Endothelial cell of umbilical vein (primary cell): ENCODE results near the gene PADI1. TPM values are rescaled to one million over a fixed set of nuclear protein-coding genes. Genes with fewer than 3 reads are reported as not detected.

Source experiments
- BruUV-seq: library from RNA; stranded (reverse); fragments of 400-500 nt; replicated peaks from 2 replicates; lab custom pipeline; 2021; lab: Mats Ljungman, UMichigan
- CTCF ChIA-PET: fragments of 300-600, 350-600 bp; sonication (Branson Sonifier 250); formaldehyde crosslinking; loops from one replicate; lab custom pipeline; 2021; ENCODE audit warnings: antibody characterized with exemption, inconsistent platforms; lab: Charles Lee
- POLR2A ChIA-PET: fragments of 300-600, 350-600 bp; sonication (Branson Sonifier 250); formaldehyde crosslinking; loops from one replicate; lab custom pipeline; 2021; ENCODE audit warnings: antibody characterized with exemption, inconsistent platforms; lab: Charles Lee
- DNase-seq: peaks from one replicate; pipeline ENCODE4 v3.0.0-alpha.2; 2011; ENCODE audit warnings: low read depth, low spot score
- FAIRE-seq: peaks from 2 replicates; lab custom pipeline; 2011; peaks lifted over from hg19 to GRCh38; lab: Jason Lieb, UNC
- H2AFZ ChIP-seq: 2 replicates; pipeline ENCODE4 v1.6.0; 2012; ENCODE audit warnings: low read depth, low read length, control low read depth, inconsistent platforms
- H3K27ac ChIP-seq: 2 replicates; pipeline ENCODE4 v1.5.1; 2011; ENCODE audit warnings: low read depth, mild to moderate bottlenecking, control low read depth, low read length, moderate library complexity; ENCODE audit not compliant: insufficient read depth
- H3K27me3 ChIP-seq, 2 experiments: 2 replicates each; pipeline versions ENCODE4 v1.6.0 to v1.6.1; 2011; ENCODE audit warnings: low read length in 2 of 2, mixed read lengths in 1 of 2; ENCODE audit not compliant: control insufficient read depth in 2 of 2, insufficient read depth in 2 of 2
- H3K36me3 ChIP-seq, 2 experiments: 2 replicates in 1 of 2; 3 replicates in 1 of 2; pipeline ENCODE4 v1.5.1; 2011; ENCODE audit warnings: low read length in 2 of 2, mild to moderate bottlenecking in 1 of 2, moderate library complexity in 1 of 2; ENCODE audit not compliant: control insufficient read depth in 2 of 2, insufficient read depth in 2 of 2; ENCODE audit errors: extremely low read depth in 1 of 2
- H3K4me1 ChIP-seq: 3 replicates; pipeline ENCODE4 v1.5.1; 2011; ENCODE audit warnings: mild to moderate bottlenecking, low read length; ENCODE audit not compliant: control insufficient read depth, insufficient read depth; ENCODE audit errors: extremely low read depth
- H3K4me2 ChIP-seq: 2 replicates; pipeline ENCODE4 v1.6.1; 2011; ENCODE audit warnings: low read length, control low read depth, mixed read lengths; ENCODE audit not compliant: insufficient read depth
- H3K4me3 ChIP-seq, 3 experiments: fragments of 200-600 bp in 1 of 3; sonication (generic), shearing (Covaris generic) in 1 of 3; replicated peaks in 1 of 3; 2 replicates each; pipeline ENCODE4 v1.5.1; 2011 to 2016; ENCODE audit warnings: control low read depth in 3 of 3, low read length in 3 of 3, mild to moderate bottlenecking in 2 of 3, inconsistent platforms in 1 of 3, low read depth in 1 of 3, moderate library complexity in 1 of 3; ENCODE audit not compliant: insufficient read depth in 1 of 3
- H3K79me2 ChIP-seq: 2 replicates; pipeline ENCODE4 v1.6.0; 2012; ENCODE audit warnings: low read length, inconsistent platforms; ENCODE audit not compliant: control insufficient read depth, insufficient read depth
- H3K9ac ChIP-seq: replicated peaks from 2 replicates; pipeline ENCODE3; 2011; ENCODE audit warnings: low read length, control low read depth; ENCODE audit not compliant: insufficient read depth; ENCODE audit errors: extremely low read depth
- H3K9me1 ChIP-seq: replicated peaks from 3 replicates; pipeline ENCODE4 v1.6.0; 2011; ENCODE audit warnings: mild to moderate bottlenecking, low read length; ENCODE audit not compliant: control insufficient read depth, insufficient read depth; ENCODE audit errors: extremely low read depth
- H3K9me3 ChIP-seq: replicated peaks from 2 replicates; pipeline ENCODE4 v1.5.1; 2012; ENCODE audit warnings: low read length, inconsistent platforms; ENCODE audit not compliant: control insufficient read depth, insufficient read depth
- H4K20me1 ChIP-seq: replicated peaks from 2 replicates; pipeline ENCODE3; 2011; ENCODE audit warnings: mild to moderate bottlenecking, low read length; ENCODE audit not compliant: control insufficient read depth, insufficient read depth; ENCODE audit errors: extremely low read depth
- CTCF ChIP-seq, 2 donors: IDR thresholded peaks; 1 replicate in 1 of 2; 2 replicates in 1 of 2; pipeline ENCODE4 v1.5.1; 2011; ENCODE audit warnings: low read length in 2 of 2, mild to moderate bottlenecking in 2 of 2, moderate library complexity in 2 of 2, control low read depth in 1 of 2, inconsistent platforms in 1 of 2, low read depth in 1 of 2; ENCODE audit not compliant: insufficient read depth in 1 of 2; ENCODE audit errors: extremely low read depth in 1 of 2
- EZH2 ChIP-seq: IDR thresholded peaks from 2 replicates; pipeline ENCODE4 v1.6.1; 2012; ENCODE audit warnings: borderline replicate concordance, low read depth, mild to moderate bottlenecking, moderate library complexity, low read length, inconsistent platforms; ENCODE audit not compliant: severe bottlenecking
- FOS ChIP-seq: IDR thresholded peaks from 2 replicates; pipeline ENCODE4 v1.6.1; 2011; ENCODE audit warnings: mild to moderate bottlenecking, low read length, moderate library complexity, borderline replicate concordance; ENCODE audit not compliant: insufficient read depth
- GATA2 ChIP-seq: IDR thresholded peaks from 2 replicates; pipeline ENCODE4 v1.7.0; 2011; ENCODE audit warnings: low read depth, mild to moderate bottlenecking, moderate library complexity, mixed read lengths, low read length; ENCODE audit not compliant: insufficient read length, insufficient read depth
- JUN ChIP-seq: IDR thresholded peaks from 2 replicates; pipeline ENCODE4 v1.6.1; 2011; ENCODE audit warnings: borderline replicate concordance, low read depth; ENCODE audit not compliant: insufficient read length, insufficient read depth
- MAX ChIP-seq: IDR thresholded peaks from 2 replicates; pipeline ENCODE4 v1.6.1; 2011; ENCODE audit not compliant: insufficient read depth, insufficient read length
- MYC ChIP-seq: IDR thresholded peaks from one replicate; pipeline ENCODE4 v1.6.1; 2011; ENCODE audit warnings: mild to moderate bottlenecking, low read depth, low read length
- POLR2A ChIP-seq: IDR thresholded peaks from 2 replicates; pipeline ENCODE4 v1.6.1; 2012; ENCODE audit warnings: low read depth, mild to moderate bottlenecking, control low read depth, low read length
- POLR2AphosphoS5 ChIP-seq: IDR thresholded peaks from 2 replicates; pipeline ENCODE4 v1.6.1; 2012; ENCODE audit warnings: low read depth, mild to moderate bottlenecking, control low read depth, low read length, moderate library complexity; ENCODE audit not compliant: insufficient read depth
- dilution Hi-C: fragments of 300-500 bp; cut with MboI; formaldehyde crosslinking; loops from one replicate; pipeline ENCODE4 v1.15.0; 2019; ENCODE audit warnings: low sequenced_read_pairs; ENCODE audit not compliant: extremely low pct_ligation_motif_present
- intact Hi-C: fragments of 100-400 bp; cut with micrococcal nuclease; formaldehyde crosslinking; loops from one replicate; pipeline ENCODE4 v1.10.0; 2022
- polyA plus RNA-seq, 4 experiments: library from polyadenylated mRNA; depleted of rRNA in 3 of 4; stranded (reverse) in 3 of 4; unstranded in 1 of 4; fragments of >200 nt; gene quantifications; 2 replicates each; pipeline versions ENCODE4 v1.2.1 to v1.2.3, GENCODE V29; 2011 to 2012; ENCODE audit warnings: missing spikeins in 1 of 4
- total RNA-seq: library from RNA; stranded (reverse); gene quantifications from 2 replicates; pipeline ENCODE4 v1.2.3, GENCODE V29; 2021

PADI1 gene
- total and polyA plus RNA-seq, 2 donors (not counting 3 experiments of a cell fraction or from before 2014, with no cell fraction given) = 0.01 TPM; not detected in 1

- Histone ChIP-seq H3K27ac (no peak overlapping the region), H4K20me1 (no peaks in the 10 kb centered on the region), H3K9ac (no peak overlapping the region), H3K36me3 (no peaks in the 10 kb centered on the region), H3K4me1 (no peaks in the 10 kb centered on the region), H3K27me3 (peaks cover 4 to 9% of the 10 kb centered on the region in 2 experiments), H3K4me3 (no peak overlapping the region), H3K9me3 (no peaks in the 10 kb centered on the region), H3K4me2 (no peak overlapping the region), H3K79me2 (no peaks in the 10 kb centered on the region), H2AFZ (no peak overlapping the region), H3K9me1 (no peaks in the 10 kb centered on the region)
- no peak for DNase-seq
- no peak for TF ChIP-seq FOS
- no peak for TF ChIP-seq CTCF (IDR thresholded peaks at IDR 0.05; ENCODE audit: extremely low read depth in 1 of 2, insufficient read depth in 1 of 2, low read depth in 1 of 2, low read length in 2 of 2)
- no peak for TF ChIP-seq MYC
- TF ChIP-seq JUN = no peak
- no peak for TF ChIP-seq POLR2A
- TF ChIP-seq MAX = no peak
- TF ChIP-seq EZH2 = no peak
- no peak for TF ChIP-seq GATA2
- no peak for TF ChIP-seq POLR2AphosphoS5
- no peak for FAIRE-seq
- ChIA-PET POLR2A (no interaction called here), CTCF (no interaction called here)
- no TSS peak for BruUV-seq
- intact Hi-C loops (no loop called here), dilution Hi-C loops (no loop called here)
Observed at GRCh38 chr1:17183388-17184160, 21.4 kb upstream of the PADI1 start.
